HuH-7.5 (cell line): ENCODE data around the gene SLC6A19.

Source experiments
- DNase-seq: peaks from one replicate; pipeline ENCODE4 v3.0.0; 2011; ENCODE audit warnings: low spot score

The SLC6A19 gene

DNA sequence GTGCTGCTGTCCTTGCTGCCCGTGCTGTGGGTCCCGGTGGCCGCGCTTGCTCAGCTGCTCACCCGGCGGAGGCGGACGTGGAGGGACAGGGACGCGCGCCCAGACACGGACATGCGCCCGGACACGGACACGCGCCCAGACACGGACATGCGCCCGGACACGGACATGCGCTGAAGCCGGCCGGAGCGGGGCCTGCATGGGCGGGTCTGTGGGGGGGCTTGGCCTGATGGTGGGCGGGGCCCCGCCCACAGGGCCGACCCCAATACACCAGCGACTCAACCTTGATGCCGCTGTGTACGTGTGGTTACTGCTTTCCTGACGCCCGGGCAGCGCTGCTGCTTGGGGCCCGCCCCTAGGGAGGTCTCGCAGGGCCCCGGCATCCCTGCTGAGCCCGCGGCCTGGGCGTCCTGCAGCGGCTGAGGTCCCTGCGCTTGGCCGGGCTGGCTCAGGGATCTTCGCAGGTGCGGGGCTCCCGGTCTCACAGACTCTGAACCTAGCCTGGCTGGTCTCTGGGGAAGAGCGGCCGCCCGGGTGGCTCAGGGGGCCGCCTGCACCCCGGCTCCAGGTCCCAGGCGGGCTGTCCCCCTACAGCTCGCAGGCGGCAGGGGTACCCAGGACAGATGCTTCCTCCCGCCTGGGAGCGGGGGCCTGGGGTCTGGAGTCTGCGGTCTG is 44.6 kb downstream of the SLC6A19 start:
- no peak for DNase-seq

DNA sequence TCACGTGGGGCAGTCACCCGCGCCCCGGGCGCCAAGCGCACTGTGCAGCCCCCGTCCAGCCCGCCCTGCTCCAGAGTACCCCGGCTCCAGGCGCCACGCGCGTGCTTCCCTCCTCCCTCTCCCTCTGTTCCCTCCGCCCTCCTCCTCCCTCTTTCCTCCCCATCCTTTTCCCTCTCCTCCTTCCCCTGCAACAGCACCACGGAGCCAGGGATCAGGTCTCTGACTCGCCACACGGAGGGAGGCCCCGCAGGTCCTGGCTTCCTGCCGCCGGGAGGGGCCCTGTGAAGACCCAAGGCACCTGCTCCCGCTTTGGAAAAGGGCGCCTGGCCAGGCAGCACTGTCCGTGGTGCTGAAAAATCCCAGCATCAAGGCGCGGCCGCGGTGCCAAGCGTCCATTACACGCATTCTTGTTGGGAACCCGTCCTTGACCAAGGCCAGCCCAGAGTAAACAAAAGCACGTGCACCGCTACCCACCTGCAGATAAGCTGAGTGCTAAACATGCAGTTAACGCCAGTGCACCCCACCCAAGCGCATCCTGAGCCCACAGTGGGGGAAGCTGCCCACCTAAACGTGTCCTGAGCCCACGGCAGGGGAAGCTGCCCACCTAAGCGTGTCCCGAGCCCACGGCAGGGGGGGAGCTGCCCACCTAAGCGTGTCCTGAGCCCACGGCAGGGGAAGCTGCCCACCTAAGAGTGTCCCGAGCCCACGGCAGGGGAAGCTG is 45.5 kb downstream of the SLC6A19 start:
- peak; percentile 71 for DNase-seq

DNA sequence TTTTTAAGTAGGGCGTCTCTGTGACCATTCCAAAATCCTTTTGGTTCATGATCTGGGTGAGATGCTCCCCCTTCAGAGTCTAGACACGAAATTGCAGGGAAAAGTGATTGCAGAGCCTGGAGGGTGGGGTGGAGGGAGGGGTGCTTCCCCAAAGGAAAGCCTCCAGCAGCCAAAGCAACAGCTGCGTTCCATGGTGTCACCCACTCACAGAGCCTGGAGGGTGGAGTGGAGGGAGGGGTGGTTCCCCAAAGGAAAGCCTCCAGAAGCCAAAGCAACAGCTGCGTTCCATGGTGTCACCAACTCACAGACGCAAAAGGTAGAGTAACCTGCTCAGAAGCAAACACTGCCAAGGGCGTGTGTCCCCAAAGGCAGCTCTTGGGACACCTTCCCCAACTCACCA is 46.4 kb downstream of the SLC6A19 start:
- no peak for DNase-seq

DNA sequence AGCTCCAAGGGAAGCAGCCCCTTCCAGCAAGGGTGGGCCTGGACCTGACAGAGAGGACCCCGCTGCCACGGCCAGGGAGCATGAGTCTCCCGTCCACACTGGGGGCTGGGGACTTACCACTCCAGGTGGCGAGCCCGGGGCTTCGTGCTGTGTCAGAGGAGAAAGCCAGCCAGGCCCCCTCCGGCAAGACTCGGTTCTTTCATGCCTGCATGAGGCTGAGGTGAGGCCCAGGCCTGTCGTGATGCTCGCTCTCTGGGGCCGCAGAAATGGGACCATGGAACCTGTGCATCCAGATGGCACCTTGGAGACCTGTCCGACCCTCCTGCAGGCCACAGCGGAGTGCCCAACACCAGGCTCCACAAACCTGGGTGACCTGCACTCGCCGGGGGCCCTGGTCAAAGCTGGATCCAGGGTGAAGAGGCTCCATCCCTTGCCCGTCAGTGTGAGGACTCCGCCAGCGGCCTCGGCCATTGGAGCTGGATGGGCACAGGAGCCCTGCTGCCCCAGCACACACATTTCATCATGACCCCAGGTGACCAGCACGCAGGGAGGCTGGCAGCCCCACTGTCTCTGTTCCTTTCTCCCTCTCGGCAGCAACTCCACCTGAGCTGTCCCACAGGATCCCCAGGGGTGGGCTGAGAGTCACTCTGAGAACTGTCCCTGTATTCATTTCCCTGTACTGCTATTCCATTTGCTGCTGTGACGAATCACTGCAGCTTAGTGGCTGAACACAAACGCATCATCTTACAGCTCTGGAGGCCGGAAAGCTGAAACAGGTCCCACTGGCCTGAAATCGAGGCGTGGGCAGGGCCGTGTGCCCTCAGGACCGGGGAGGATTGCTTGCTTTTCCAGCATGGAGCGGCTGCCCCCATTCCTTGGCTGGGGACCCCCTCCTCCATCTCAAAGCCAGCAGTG is 48.2 kb downstream of the SLC6A19 start:
- DNase-seq = no peak

DNA sequence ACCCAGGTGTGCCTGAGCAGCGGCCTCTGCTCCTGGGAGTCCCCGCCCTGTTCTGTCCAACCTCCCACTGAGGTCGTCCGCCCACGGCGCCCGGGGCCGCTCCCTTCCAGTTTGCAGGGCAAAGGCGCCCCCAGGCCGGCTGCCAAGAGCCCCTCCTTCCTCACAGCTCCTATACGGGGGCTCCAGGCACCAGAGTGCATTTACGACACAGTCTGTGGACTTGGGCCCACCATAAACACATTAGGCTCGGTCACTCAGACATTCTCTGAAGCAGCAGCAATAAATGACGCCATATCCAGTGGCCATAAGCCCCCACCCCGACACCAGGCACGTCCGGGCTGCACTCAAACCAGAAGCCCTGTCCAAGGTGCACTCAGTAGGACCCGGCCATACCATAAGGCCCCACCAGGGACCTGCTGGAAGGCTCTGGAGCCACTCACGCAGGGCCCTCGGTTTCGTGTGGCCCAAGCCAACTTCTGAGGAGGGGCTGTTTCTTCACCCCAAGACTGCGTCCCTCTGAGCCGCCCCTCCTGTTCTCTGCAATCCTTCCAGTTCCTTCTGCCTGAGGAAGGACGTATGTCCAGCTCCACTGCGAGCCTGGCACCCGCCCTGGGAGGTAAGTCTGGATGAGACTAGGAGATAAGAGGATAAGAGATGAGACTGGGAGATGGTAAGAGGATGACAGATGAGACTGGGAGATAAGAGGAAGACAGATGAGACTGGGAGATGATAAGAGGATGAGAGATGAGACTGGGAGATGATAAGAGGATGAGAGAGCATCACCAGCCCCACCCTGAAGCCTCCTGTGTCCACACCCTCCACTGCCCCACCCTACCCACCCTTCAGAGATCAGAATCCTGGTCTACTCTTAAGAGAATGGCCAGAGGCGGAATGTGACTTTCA is 50.5 kb downstream of the SLC6A19 start:
- DNase-seq = no peak

DNA sequence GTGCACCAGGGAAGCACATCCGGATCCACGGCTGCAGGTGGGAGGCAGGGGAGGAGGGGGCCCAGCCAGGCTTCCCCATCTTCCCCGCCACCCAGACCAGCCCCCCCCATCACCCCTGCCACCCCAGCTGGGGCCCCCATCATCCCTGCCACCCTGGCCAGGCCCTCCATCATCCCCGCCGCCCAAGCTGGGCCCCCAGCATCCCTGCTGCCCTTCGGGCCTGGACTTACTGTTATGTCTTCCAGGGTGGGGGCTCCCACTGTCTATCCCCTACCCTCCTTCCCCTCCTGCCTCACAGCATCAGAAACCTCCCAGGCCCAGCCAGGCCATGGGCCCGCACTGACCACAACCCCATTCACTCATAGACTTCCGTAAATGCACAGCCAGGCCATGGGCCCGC is 51.3 kb downstream of the SLC6A19 start:
- no peak for DNase-seq

DNA sequence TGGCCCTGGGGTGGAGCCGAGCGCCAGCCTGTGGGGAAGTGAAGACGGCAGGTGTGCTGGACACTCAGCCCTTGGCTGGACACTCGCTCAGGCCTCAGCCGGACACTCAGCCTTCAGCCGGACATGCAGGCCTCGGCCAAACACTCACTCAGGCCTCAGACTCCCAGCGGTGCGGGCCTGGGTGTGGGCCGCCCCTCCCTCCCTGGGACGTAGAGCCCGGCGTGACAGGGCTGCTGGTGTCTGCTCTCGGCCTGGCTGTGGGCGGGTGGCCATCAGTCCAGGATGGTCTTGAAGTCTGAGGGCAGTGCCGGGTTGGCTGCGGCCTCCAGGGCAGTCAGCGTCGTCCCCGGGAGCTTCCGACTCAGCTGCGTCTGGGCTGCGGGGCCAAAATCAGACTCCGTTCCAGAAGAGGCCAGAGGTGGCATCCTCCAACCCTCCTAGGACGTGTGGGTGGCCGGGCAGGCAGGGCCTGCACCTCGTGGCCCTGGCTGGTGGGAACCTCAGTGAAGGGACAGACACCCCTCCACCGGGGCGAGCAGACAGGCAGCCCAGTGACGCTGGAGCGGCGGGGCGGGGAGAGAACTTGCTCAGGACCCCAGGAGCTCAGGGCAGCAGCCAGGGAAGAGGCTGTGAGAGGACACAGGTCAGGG is 52.2 kb downstream of the SLC6A19 start:
- DNase-seq = no peak

DNA sequence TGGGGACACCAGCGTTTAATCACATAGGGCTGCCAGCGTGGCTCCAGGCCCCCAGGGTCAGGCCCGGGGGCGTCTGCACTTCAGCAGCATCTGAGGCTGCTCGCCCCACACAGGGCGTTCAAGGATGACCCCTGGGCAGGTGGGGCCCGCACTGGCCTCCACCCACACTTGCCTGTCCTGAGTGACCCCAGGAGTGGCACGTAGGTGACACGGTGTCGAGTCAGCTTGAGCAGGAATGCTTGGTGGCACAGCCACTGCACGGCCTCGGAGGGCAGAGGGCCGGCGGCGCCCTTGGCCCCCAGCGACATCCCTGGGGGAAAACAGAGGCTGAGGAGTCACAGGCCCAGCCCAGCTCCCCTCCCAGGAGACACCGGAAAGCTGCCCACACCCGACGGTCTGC is 52.8 kb downstream of the SLC6A19 start:
- DNase-seq = no peak

DNA sequence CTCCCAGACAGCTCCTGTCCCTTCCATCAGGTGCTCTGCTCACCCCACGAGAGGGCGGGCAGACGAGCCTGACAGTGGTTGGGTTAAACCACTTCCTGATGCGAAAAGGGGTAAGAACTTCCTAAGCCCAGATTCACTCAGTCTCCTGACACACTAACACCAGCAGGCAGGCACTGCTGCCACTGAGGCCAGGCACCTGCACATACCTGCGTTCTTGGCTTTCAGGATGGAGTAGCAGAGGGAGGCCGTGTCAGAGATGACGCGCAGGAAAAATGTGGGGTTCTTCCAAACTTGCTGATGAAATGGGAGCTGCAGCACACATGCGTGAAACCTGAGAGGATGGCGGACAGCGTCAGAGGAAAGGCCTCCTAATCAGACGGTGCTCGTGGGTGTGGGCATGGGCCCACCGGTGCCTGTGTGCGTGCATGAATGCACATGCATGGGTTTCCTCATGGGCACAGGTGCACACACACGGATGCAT is 53.7 kb downstream of the SLC6A19 start:
- DNase-seq = no peak

DNA sequence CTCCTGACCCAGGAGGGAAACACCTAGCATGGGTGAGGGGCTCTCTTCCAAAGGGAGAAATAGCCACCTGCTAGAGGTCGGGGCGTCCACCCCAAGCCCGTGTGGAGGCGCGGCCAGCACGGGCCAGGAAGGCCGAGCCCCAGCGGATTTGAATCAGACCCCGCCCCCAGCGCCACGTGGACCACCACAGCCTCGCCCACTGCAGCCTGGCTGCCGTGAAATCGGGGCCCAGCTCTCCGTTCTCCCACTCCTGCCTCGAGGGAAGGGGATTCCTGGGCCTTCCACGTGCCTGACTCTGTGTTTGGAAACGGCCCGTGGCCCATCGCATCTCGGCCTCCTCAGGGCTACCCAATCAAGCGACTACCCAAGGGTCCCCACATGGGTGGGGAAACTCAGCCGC is 55.4 kb downstream of the SLC6A19 start:
- no peak for DNase-seq

DNA sequence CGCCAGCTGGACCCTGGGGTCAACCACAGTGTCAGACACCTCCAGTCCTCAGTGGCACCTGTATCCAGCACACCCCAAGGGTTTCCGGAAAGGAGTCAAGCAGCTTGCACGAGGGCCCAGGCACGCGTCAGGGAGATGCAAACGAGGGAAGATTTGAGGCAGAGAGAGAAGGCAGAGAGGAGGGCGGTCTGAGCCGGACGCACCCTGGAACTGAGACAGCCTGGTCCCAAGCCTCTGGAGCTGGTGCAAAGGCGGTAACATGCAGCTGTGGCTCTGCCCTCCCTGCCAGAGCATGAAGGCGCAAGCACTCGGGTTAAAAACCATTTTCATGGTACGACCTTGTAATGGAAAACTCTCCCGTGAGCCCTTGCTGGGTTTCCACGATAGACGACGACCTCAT is 56.0 kb downstream of the SLC6A19 start:
- no peak for DNase-seq

DNA sequence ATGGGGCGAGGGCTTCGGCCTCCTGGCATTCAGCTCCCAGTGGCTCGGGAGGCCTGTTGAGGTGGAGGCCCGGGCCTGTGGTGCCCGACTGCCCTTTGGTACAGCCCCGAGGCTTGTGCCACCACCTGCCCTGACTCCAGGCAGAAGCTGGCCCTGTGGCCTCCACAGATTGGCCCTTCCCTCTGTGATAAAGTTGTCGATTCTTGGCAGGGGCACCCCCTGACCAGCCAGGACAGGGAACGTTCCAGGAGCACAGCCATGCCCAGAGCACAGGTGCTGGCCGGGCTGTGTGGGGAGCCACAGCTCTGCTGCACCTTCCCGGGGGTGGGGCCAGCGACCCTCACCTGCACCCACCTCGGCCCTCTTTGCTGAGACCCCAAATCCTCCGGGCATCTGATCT is 56.4 kb downstream of the SLC6A19 start:
- DNase-seq = no peak

DNA sequence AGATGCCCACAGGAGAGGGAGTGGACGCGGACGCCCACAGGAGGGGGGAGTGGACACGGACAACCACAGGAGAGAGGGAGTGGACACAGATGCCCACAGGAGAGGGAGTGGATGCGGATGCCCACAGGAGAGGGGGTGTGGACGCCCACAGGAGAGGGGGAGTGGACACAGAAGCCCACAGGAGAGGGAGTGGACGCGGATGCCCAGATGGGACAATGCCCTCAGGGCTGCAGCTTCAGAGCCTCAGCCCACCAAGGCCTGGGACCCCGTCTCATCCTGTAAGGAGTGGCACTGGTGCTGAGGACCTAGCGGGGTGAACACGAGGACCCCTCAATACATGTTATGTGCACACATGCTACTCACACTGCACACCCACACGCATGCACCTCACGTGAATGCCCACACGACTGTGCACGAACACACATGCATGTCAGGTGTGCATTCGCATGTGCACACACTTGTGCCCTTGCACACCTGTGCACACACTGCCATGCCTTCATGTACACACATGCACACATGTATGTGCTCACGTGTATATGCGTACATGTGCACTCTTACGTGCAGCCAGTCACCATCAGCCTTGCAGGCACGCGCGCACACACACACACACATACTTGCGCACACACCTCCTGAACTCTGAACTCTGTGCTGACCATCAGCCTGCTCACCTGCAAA is 58.5 kb downstream of the SLC6A19 start:
- DNase-seq = no peak

DNA sequence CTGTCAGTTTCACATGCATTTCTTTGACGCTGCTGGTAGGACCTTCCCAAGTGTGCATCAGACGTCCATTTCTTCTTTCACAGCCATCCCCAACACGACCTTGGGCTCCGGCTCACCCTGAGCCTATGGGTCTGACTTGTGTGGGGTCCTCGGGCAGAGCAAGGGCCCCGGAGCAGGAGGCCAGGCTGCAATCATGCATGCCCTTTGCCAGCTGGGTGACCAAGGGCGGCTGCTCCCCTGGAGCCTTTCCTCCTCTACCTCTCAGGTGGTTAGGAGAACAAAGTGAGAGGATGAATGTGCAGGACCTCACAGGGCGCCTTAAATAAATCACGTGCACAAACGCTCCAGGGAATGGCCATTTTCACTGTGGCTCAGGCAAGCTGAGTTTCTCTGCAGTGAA is 60.2 kb downstream of the SLC6A19 start:
- no peak for DNase-seq

DNA sequence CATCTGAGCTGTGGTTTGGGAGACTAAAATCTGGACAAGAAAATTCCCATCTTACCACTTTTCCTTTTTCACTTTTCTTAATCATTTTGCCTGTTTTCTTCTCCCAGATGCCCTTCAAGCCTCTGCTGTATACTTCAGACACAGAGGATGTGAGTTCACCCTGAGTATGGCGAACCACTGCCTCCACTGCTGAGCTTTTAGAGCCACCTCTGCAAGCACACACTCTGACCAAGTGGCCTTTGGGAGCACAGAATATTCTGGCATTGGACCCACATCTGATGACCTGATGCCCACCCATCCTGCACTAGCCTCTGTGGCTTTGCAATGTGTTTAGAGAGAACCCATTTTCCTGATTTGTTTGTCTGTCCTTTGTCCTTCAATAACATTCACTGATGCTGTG is 61.0 kb downstream of the SLC6A19 start:
- no peak for DNase-seq

DNA sequence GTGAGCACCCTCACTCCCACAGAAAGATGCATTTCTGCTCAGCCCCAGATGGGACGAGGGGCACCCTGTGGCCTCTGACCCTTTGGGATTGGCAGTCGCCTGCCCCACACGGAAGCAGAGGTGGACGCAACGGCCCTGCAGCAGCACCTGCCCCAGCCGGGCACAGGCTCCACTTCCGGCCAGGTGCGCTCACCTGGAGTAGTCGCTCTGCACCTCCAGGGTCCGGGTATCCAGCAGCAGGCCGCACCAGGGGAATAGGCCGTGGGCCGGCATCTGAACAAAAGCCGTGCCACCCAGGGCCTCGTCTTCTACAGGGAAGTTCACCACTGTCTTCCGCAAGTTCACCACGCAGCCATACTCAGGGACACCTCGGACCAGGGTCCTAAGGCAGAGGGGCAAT is 62.8 kb downstream of the SLC6A19 start:
- DNase-seq = no peak

DNA sequence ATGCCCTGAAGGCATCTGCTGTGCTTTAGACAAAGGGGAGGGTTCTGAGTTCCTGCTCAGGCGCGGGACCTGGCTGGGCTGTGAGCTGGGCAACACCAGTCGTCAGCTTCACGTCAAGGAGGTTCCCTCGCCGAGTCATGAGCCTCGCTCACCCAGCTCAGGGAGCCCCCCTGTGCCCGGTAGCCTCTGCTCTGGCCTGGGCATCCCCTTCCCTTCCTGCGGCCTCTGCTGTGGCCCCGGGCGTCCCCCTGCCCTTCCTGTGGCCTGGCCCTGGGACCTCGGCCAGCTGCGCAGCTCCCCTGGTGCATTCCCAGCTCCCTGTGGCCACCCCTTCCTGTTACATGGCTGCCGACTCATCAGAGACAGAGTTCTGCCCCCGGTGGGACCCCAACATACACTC is 63.6 kb downstream of the SLC6A19 start:
- no peak for DNase-seq

DNA sequence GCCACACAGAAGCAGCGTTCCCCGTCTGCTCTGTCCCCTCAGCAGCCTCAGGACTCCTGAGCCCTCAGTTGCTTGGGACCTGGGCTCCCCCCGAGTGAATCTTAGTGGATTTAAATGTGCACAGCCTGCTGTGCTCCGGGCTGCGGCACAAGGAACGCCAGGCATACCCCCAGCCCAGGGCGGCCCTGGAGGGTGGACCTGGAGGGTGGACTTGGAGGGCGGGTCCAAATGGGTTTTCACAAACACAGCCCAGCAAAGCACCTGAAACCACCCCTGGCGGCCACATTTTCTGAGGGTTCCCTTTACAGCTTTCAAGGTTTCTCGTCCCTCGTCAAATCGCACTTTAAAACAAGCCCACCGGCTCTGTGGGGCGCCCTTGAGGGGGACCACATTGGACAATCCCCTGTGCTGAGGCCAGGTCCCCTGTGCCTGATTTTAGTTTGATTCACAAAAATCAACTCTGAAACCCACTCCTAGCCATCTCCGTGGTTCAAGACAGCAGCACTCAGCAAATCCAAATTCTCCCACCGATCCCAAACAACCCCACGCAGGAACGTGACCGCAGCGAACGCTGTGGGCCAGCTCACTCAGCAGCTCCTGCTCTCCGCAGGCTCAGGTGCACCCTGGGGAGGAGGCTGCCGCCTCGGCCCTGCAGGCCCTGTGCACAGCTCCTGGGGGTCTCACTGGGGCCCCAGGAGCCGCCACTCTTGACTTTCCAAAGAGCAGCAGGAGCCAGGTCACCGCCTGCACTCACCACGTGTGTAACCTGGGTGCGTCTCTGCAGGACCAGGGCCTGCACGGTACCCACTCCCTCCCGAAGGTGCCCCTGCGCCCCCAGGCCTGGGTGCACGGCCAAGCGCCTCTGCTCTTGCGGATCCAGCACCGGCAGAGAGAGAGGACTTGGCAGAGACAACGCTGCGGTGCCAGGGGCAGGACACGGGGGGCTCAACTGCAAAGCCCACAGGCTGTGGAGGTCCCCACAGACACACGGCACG is 64.4 kb downstream of the SLC6A19 start:
- DNase-seq = no peak

DNA sequence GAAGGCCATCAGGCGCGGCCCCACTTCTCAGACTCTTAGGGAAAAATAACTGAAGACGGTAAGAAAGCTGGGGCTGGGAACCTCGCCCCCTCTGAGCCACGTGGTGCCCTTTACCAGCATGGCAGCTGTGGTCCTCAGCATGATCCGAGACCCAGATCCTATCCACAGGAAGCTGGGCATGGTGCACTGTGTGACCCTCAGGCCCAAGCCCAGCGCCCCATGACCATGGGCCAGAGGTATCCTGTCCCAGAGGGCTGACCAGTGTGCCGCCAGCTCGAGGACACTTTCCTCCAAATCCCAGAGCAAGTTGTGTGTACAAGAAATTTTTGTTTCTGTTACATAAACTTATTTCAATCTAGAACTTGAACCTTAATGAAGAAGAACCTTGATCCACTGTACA is 65.4 kb downstream of the SLC6A19 start:
- DNase-seq = no peak
